DOHH2 (cell line): Measurements from ENCODE around the gene ACER1.

Source experiments
- H3F3A ChIP-seq: fragments of 200-600 bp; sonication (generic), shearing (Covaris generic); 2 replicates; pipeline ENCODE4 v1.6.0; 2016; ENCODE audit warnings: antibody characterized with exemption, mild to moderate bottlenecking; ENCODE audit not compliant: control insufficient read depth, insufficient read depth
- H3K27ac ChIP-seq: fragments of 200-600 bp; sonication (generic); 2 replicates; pipeline ENCODE4 v1.5.1; 2014; ENCODE audit warnings: low read depth, mild to moderate bottlenecking, low read length, moderate library complexity
- H3K27me3 ChIP-seq: fragments of 200-600 bp; sonication (generic); 2 replicates; pipeline ENCODE4 v1.6.1; 2014; ENCODE audit warnings: mild to moderate bottlenecking, low read length, mixed read lengths; ENCODE audit not compliant: control insufficient read depth
- H3K36me3 ChIP-seq: fragments of 200-600 bp; sonication (generic); 2 replicates; pipeline ENCODE4 v1.6.1; 2014; ENCODE audit warnings: mild to moderate bottlenecking, low read length, moderate library complexity, mixed read lengths; ENCODE audit not compliant: control insufficient read depth
- H3K4me1 ChIP-seq: fragments of 200-600 bp; sonication (generic); 2 replicates; pipeline ENCODE4 v1.6.1; 2014; ENCODE audit warnings: mild to moderate bottlenecking, low read length, mixed read lengths; ENCODE audit not compliant: control insufficient read depth
- H3K4me2 ChIP-seq: fragments of 200-600 bp; sonication (generic); 2 replicates; pipeline ENCODE4 v1.6.0; 2014; ENCODE audit warnings: mild to moderate bottlenecking, low read length, moderate library complexity
- H3K4me3 ChIP-seq: fragments of 200-600 bp; sonication (generic); 2 replicates; pipeline ENCODE4 v1.5.1; 2014; ENCODE audit warnings: mild to moderate bottlenecking, low read length, mixed read lengths
- H3K79me2 ChIP-seq: fragments of 200-600 bp; sonication (generic); 2 replicates; pipeline ENCODE4 v1.6.1; 2014; ENCODE audit warnings: mild to moderate bottlenecking, low read length, mixed read lengths; ENCODE audit not compliant: control insufficient read depth
- H3K9me2 ChIP-seq: fragments of 200-600 bp; sonication (generic); replicated peaks from 2 replicates; pipeline ENCODE4 v1.6.1; 2014; ENCODE audit warnings: mild to moderate bottlenecking, low read length, mixed read lengths; ENCODE audit not compliant: control insufficient read depth
- H3K9me3 ChIP-seq: fragments of 200-600 bp; sonication (generic); 2 replicates; pipeline ENCODE4 v1.6.1; 2014; ENCODE audit warnings: antibody characterized with exemption, low read length, mixed read lengths; ENCODE audit not compliant: control insufficient read depth, insufficient read depth
- H4K20me1 ChIP-seq: fragments of 200-600 bp; sonication (generic); 2 replicates; pipeline ENCODE4 v1.6.0; 2014; ENCODE audit warnings: low read depth, mild to moderate bottlenecking, antibody characterized with exemption, low read length, moderate library complexity; ENCODE audit not compliant: control insufficient read depth, insufficient read depth
- CTCF ChIP-seq: fragments of 200-600 bp; sonication (generic); IDR thresholded peaks from one replicate; pipeline ENCODE4 v1.5.1; 2014; ENCODE audit warnings: antibody characterized with exemption, mild to moderate bottlenecking, low read depth, low read length; ENCODE audit not compliant: poor library complexity, severe bottlenecking
- EZH2phosphoT487 ChIP-seq: fragments of 200-600 bp; sonication (generic); IDR thresholded peaks from 2 replicates; pipeline ENCODE4 v1.6.1; 2017; ENCODE audit warnings: borderline replicate concordance, mild to moderate bottlenecking, antibody characterized with exemption, low read length, moderate library complexity, mixed read lengths

ACER1 gene

DNA sequence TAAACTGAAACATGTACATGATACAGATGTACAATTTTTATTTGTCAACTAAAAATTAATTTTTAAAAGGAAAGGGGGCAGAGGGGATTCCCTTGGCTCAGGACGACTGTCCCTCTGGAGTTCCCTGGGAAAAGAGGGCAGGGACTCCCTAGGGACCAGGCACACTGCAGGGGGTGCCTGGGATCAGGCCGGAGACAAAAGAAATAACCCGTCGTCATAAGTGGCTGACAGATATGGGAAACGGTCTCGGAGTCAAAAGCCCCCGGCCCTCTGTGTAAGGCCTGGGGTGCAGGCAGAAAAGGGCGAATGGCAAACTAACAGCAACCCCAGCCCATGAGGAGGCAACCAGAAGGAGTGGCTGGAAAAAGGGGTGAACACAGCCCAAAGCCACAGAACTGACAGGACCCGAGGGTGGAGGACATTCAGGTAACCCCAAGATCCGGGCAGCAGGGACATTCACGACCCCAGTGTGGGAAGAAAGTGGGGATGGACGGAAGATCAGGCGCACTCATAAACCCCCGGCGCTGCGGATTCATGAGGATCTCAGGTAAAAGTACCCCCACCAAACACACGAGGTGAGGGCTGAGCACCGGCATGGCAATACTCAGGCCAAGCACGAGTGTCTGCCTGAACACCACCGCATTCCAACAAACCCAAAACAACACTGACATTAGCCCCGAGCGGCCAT is 60.4 kb downstream of the ACER1 start:
- H3K4me3 ChIP-seq, result no peak overlapping the region
- no peaks in the 10 kb centered on the region for H3K9me3 ChIP-seq
- no peaks in the 10 kb centered on the region for H3F3A ChIP-seq
- TF ChIP-seq EZH2phosphoT487, result no peak
- no peak for TF ChIP-seq CTCF
- no peak overlapping the region for H3K4me2 ChIP-seq
- no peaks in the 10 kb centered on the region for H3K27me3 ChIP-seq
- H3K4me1 ChIP-seq, result peaks cover 13% of the 10 kb centered on the region
- peaks cover 25% of the 10 kb centered on the region for H4K20me1 ChIP-seq
- H3K79me2 ChIP-seq, result peaks cover 91% of the 10 kb centered on the region
- H3K27ac ChIP-seq, result no peak overlapping the region
- no peaks in the 10 kb centered on the region for H3K9me2 ChIP-seq
- H3K36me3 ChIP-seq, result peaks cover 30% of the 10 kb centered on the region

DNA sequence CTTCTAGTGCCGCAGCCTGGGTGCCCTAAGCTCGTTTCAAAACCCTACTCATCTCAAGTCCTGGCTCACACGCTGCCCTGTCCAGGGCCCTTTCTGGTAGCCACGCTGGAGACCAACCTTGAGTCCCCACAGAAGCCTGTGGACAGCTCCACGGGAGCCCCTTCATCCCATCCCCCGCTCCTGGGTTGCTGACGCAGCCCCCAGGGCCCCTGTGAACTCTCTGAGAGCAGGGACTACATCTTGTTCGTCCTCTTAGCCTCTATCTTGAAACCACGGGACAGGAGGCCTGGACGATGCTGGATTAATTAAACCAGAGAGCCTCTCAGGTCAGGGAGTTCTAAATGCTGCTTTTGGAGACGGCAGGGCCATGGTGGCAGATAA is 61.0 kb downstream of the ACER1 start:
- Histone ChIP-seq H3K9me3 (no peaks in the 10 kb centered on the region), H3K79me2 (peaks cover 91% of the 10 kb centered on the region), H3K27ac (no peak overlapping the region), H3K9me2 (no peaks in the 10 kb centered on the region), H3K27me3 (no peaks in the 10 kb centered on the region), H3K4me3 (no peak overlapping the region), H3K4me1 (peaks cover 7% of the 10 kb centered on the region), H3K36me3 (peaks cover 31% of the 10 kb centered on the region), H3F3A (no peaks in the 10 kb centered on the region), H3K4me2 (no peak overlapping the region), H4K20me1 (peaks cover 18% of the 10 kb centered on the region)
- TF ChIP-seq EZH2phosphoT487 (no peak), CTCF (no peak)

GRCh38 chr19:6271721-6272410 is 61.5 kb downstream of the ACER1 start:
- Histone ChIP-seq H3K9me3 (no peaks in the 10 kb centered on the region), H3K4me1 (peaks cover 1% of the 10 kb centered on the region), H4K20me1 (peaks cover 16% of the 10 kb centered on the region), H3K79me2 (peaks cover 89% of the 10 kb centered on the region), H3K27me3 (no peaks in the 10 kb centered on the region), H3K9me2 (no peaks in the 10 kb centered on the region), H3K36me3 (peaks cover 28% of the 10 kb centered on the region), H3K4me3 (no peak overlapping the region), H3K27ac (no peak overlapping the region), H3K4me2 (no peak overlapping the region), H3F3A (no peaks in the 10 kb centered on the region)
- TF ChIP-seq CTCF, result no peak
- TF ChIP-seq EZH2phosphoT487, result no peak
